GM12878 (cell line): ENCODE data around the gene ZNF486. TPM values are rescaled to one million over a fixed set of nuclear protein-coding genes. Genes with fewer than 3 reads are reported as not detected.

ENCODE experiments used
- ATAC-seq: fragments of 200-7000 bp; cut with Tn5 transposase; 3 replicates; pipeline ENCODE4 v1.9.1; 2020; ENCODE audit warnings: mild to moderate bottlenecking, moderate library complexity
- BruUV-seq: library from RNA; stranded (reverse); fragments of 400-500 nt; replicated peaks from 2 replicates; lab custom pipeline; 2021; lab: Mats Ljungman, UMichigan
- CTCF ChIA-PET: fragments of 300-600 bp; sonication (Branson Sonifier 250); formaldehyde crosslinking; extraction: SDS; loops from one replicate; lab custom pipeline; 2021; ENCODE audit warnings: inconsistent platforms; lab: Yijun Ruan, JAX
- POLR2A ChIA-PET: fragments of 350-600 bp; formaldehyde crosslinking; extraction: SDS; loops from one replicate; lab custom pipeline; 2021; ENCODE audit warnings: inconsistent platforms; lab: Charles Lee
- RAD21 ChIA-PET: fragments of 300-600 bp; sonication (Branson Sonifier 250); formaldehyde crosslinking; loops from one replicate; lab custom pipeline; 2023; ENCODE audit warnings: antibody characterized with exemption; ENCODE audit not compliant: unreplicated experiment; lab: Charles Lee
- SMC1A ChIA-PET: fragments of 300-600 bp; sonication (Branson Sonifier 250); formaldehyde crosslinking; loops from one replicate; lab custom pipeline; 2023; ENCODE audit not compliant: unreplicated experiment, uncharacterized antibody; lab: Charles Lee
- DNase-seq: peaks from one replicate; pipeline ENCODE4 v3.0.0-alpha.2; 2011; ENCODE audit warnings: low read depth, low spot score
- FAIRE-seq: peaks from 3 replicates; lab custom pipeline; 2011; peaks lifted over from hg19 to GRCh38; lab: Jason Lieb, UNC
- H2AFZ ChIP-seq: 2 replicates; pipeline ENCODE4 v1.6.0; 2011; ENCODE audit warnings: low read depth, low read length, control low read depth; ENCODE audit not compliant: control insufficient read depth
- H3K27ac ChIP-seq: 2 replicates; pipeline ENCODE4 v1.5.1; 2011; ENCODE audit warnings: control low read depth; ENCODE audit not compliant: control insufficient read depth, insufficient read depth
- H3K27me3 ChIP-seq, 2 experiments: replicated peaks in 1 of 2; 2 replicates each; pipeline versions ENCODE4 v1.6.0 to v1.6.1; 2011; ENCODE audit warnings: low read length in 1 of 2; ENCODE audit not compliant: control insufficient read depth in 2 of 2, insufficient read depth in 2 of 2
- H3K36me3 ChIP-seq, 2 experiments: 2 replicates each; pipeline ENCODE4 v1.5.1; 2011; ENCODE audit warnings: low read length in 1 of 2; ENCODE audit not compliant: control insufficient read depth in 2 of 2, insufficient read depth in 2 of 2
- H3K4me1 ChIP-seq: 2 replicates; pipeline ENCODE4 v1.6.1; 2011; ENCODE audit warnings: mild to moderate bottlenecking, low read length, moderate library complexity, mixed read lengths; ENCODE audit not compliant: control insufficient read depth, insufficient read depth
- H3K4me2 ChIP-seq: 2 replicates; pipeline ENCODE4 v1.6.0; 2011; ENCODE audit warnings: control low read depth; ENCODE audit not compliant: control insufficient read depth, insufficient read depth
- H3K4me3 ChIP-seq: fragments of 200-600 bp; sonication (generic); 2 replicates; pipeline ENCODE4 v1.5.1; 2016
- H3K79me2 ChIP-seq: 2 replicates; pipeline ENCODE4 v1.6.0; 2011; ENCODE audit warnings: low read length; ENCODE audit not compliant: control insufficient read depth, insufficient read depth
- H3K9ac ChIP-seq: 2 replicates; pipeline ENCODE4 v1.8.0; 2011; ENCODE audit warnings: low read length, control low read depth, mixed read lengths; ENCODE audit not compliant: control insufficient read depth, insufficient read depth
- H3K9me3 ChIP-seq: replicated peaks from 3 replicates; pipeline ENCODE4 v1.5.1; 2011; ENCODE audit warnings: mild to moderate bottlenecking, low read length; ENCODE audit not compliant: control insufficient read depth, insufficient read depth
- H4K20me1 ChIP-seq: 2 replicates; pipeline ENCODE4 v1.6.0; 2011; ENCODE audit not compliant: control insufficient read depth, insufficient read depth
- ATF7 ChIP-seq: fragments of 450-650 bp; IDR thresholded peaks from 2 replicates; pipeline ENCODE4 v1.6.1; 2016; ENCODE audit warnings: low read depth, mild to moderate bottlenecking
- CBX5 ChIP-seq: sonication (generic); IDR thresholded peaks from 2 replicates; pipeline ENCODE4 v1.6.1; 2016; ENCODE audit warnings: low read depth, moderate library complexity, mild to moderate bottlenecking, inconsistent platforms
- CREB1 ChIP-seq: IDR thresholded peaks from 2 replicates; pipeline ENCODE4 v1.6.1; 2012; ENCODE audit warnings: low read depth, mild to moderate bottlenecking, inconsistent platforms
- CUX1 ChIP-seq: IDR thresholded peaks from 2 replicates; pipeline ENCODE4 v1.6.1; 2012; ENCODE audit warnings: improper control_type of control experiment, low read depth, low read length; ENCODE audit not compliant: insufficient replicate concordance
- MYC ChIP-seq: IDR thresholded peaks from 2 replicates; pipeline ENCODE4 v1.6.1; 2011; ENCODE audit warnings: mild to moderate bottlenecking, low read length, moderate library complexity, inconsistent platforms; ENCODE audit not compliant: insufficient read depth, insufficient replicate concordance, insufficient read length, severe bottlenecking
- NFYA ChIP-seq: IDR thresholded peaks from 2 replicates; pipeline ENCODE4 v1.6.1; 2011; ENCODE audit warnings: low read depth, mild to moderate bottlenecking, low read length, improper control_type of control experiment, borderline replicate concordance
- NR2C1 ChIP-seq: fragments of 450-650 bp; IDR thresholded peaks from 2 replicates; pipeline ENCODE4 v1.6.1; 2017; ENCODE audit warnings: antibody characterized with exemption, mild to moderate bottlenecking, moderate library complexity
- SRF ChIP-seq, 2 experiments: IDR thresholded peaks; 2 replicates each; pipeline ENCODE4 v1.6.1; 2011; ENCODE audit warnings: low read depth in 2 of 2, low read length in 2 of 2, mild to moderate bottlenecking in 1 of 2, moderate library complexity in 1 of 2
- YBX1 ChIP-seq: fragments of 450-650 bp; IDR thresholded peaks from 2 replicates; pipeline ENCODE4 v1.6.1; 2016; ENCODE audit warnings: antibody characterized with exemption
- WGBS: methylation state at CpG from one replicate; pipeline ENCODE4 v1.1.6; 2016; ENCODE audit warnings: low lambda C conversion rate; ENCODE audit not compliant: insufficient replicate concordance, insufficient coverage; ENCODE audit errors: missing lambda C conversion rate; 5-methylcytosine and 5-hydroxymethylcytosine counted together
- in situ Hi-C: fragments of 300-500 bp; cut with MboI; formaldehyde crosslinking; loops from 9 replicates; pipeline ENCODE4 v1.14.3; 2018; ENCODE audit warnings: mixed read lengths
- intact Hi-C: fragments of 100-400 bp; cut with micrococcal nuclease; formaldehyde crosslinking; loops from one replicate; pipeline ENCODE4 v1.14.2; 2022; ENCODE audit not compliant: unreplicated experiment
- polyA plus RNA-seq, 11 experiments: library from polyadenylated mRNA; depleted of rRNA in 4 of 11; unstranded in 6 of 11; stranded (reverse) in 5 of 11; fragments of >200 nt; fragmentation: Nextera tagmentation in 4 of 11; fragmentation: Illumina TruSeq in 1 of 11; extraction: Ambion mirVana in 4 of 11; extraction: Trizol in 1 of 11; gene quantifications; 1 replicate in 1 of 11; 2 replicates in 10 of 11; pipeline versions ENCODE4 v1.2.1 to v1.2.3, GENCODE V29; 2011 to 2016; ENCODE audit warnings: inconsistent platforms in 2 of 11, missing spikeins in 2 of 11, low read depth in 1 of 11
- total RNA-seq, 4 experiments: library from RNA; depleted of rRNA in 3 of 4; stranded (reverse); fragments of >200 nt in 3 of 4; fragmentation: Illumina TruSeq in 1 of 4; extraction: Trizol in 1 of 4; gene quantifications; 2 replicates each; pipeline versions ENCODE4 v1.2.1 to v1.2.3, GENCODE V29; 2013 to 2021

The ZNF486 gene
- total and polyA plus RNA-seq, 10 of the 15 experiments (the other 5 are each of a cell fraction or from before 2014, with no cell fraction given) = 0.02 to 1.0 (median 0.09) TPM; not detected in 1

- RAD21 ChIA-PET = no interaction called here
- Histone ChIP-seq H3K4me2 (no peak overlapping the region), H3K9ac (no peak overlapping the region), H3K79me2 (no peaks in the 10 kb centered on the region), H3K4me3 (no peak overlapping the region), H4K20me1 (no peaks in the 10 kb centered on the region), H3K27ac (no peak overlapping the region), H3K36me3 (no peaks in the 10 kb centered on the region), H3K4me1 (no peaks in the 10 kb centered on the region), H3K27me3 (no peaks in the 10 kb centered on the region), H3K9me3 (no peaks in the 10 kb centered on the region; the same call in 1 of the 3 replicates)
- DNase-seq (no peak), FAIRE-seq (no peak), ATAC-seq (no peak)
- in situ Hi-C loops = no loop called here
- POLR2A ChIA-PET = no interaction called here
- SMC1A ChIA-PET = interaction anchor here (1.0 kb wide), 1 partner anchor 26 kb away, joined by 3 read pairs; no protein-coding TSS in a partner anchor
- intact Hi-C loops = no loop called here
- no TSS peak for BruUV-seq
- CTCF ChIA-PET = no interaction called here
- WGBS = 91% methylated on average over 7 of the region's 7 CpGs
- TF ChIP-seq YBX1 = no peak
- TF ChIP-seq SRF (IDR thresholded peaks at IDR 0.05; ENCODE audit: low read depth in 2 of 2, low read length in 2 of 2) = no peak
- TF ChIP-seq, all 136 proteins: peak for 0
- H2AFZ ChIP-seq = no peak overlapping the region
Observed at GRCh38 chr19:20165971-20166592, 932 bp upstream of the ZNF486 start.

DNA sequence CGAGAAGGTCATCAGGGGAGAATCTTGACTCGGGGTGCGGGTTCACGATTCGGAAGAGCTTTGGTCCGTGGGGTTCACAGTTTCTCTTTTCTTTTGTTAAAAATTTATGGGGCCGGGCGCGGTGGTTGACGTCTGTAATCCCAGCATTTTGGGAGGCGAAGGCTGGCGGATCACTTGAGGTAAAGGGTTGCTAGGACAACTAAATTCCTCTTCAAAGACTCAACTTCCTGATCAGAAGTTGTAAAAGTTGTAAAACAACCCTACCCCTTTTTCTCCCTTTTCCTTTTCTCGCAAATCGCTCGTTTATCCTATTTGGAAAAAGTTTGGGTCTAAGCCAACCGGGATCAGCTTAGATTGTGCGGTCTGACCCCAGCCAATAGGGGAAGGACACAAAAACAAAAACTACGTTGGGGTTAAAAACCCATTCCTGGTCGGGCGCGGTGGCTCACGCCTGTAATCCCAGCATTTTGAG lies 673 bp downstream of the ZNF486 start:
- Histone ChIP-seq H3K9ac (no peak overlapping the region), H3K4me2 (no peak overlapping the region), H3K4me1 (no peaks in the 10 kb centered on the region), H3K4me3 (peak overlapping the region; percentile 20; the same call in 1 of the 2 replicates), H3K9me3 (no peaks in the 10 kb centered on the region; the same call in 2 of the 3 replicates), H3K27ac (no peak overlapping the region), H3K36me3 (no peaks in the 10 kb centered on the region), H3K79me2 (no peaks in the 10 kb centered on the region), H3K27me3 (no peaks in the 10 kb centered on the region), H2AFZ (no peak overlapping the region), H4K20me1 (no peaks in the 10 kb centered on the region)
- WGBS = 52% methylated on average over 22 of the region's 22 CpGs
- SMC1A ChIA-PET = interaction anchor here (1.0 kb wide), 1 partner anchor 71 kb away, joined by 3 read pairs; no protein-coding TSS in a partner anchor
- no TSS peak for BruUV-seq
- CTCF ChIA-PET = no interaction called here
- POLR2A ChIA-PET = no interaction called here
- in situ Hi-C loops (no loop called here), intact Hi-C loops (no loop called here)
- no peak for ATAC-seq
- RAD21 ChIA-PET = no interaction called here
- no peak for DNase-seq
- FAIRE-seq = no peak
- no peak for TF ChIP-seq NFYA
- TF ChIP-seq CUX1 = no peak
- no peak for TF ChIP-seq MYC
- TF ChIP-seq ATF7 = no peak
- TF ChIP-seq CBX5 = no peak
- TF ChIP-seq CREB1 = no peak
- TF ChIP-seq NR2C1 = no peak
